ENCODE data around the gene OR10H2.
"Not testable (repeated sequence)": the region's sequence is repeated elsewhere in the genome, so short reads cannot be mapped to it uniquely, and the experiment has no call there.

OR10H2 gene

GRCh38 chr19:15774159-15774558 is 46.3 kb downstream of the OR10H2 start:
- DNase-seq = not testable (repeated sequence)

- no peak for DNase-seq
These were observed 47.4 kb downstream of the OR10H2 start for GRCh38 chr19:15775249-15775648.

- no peak for DNase-seq
These were observed 48.4 kb downstream of the OR10H2 start for GRCh38 chr19:15776264-15776663.

- DNase-seq = no peak
These were observed 49.5 kb downstream of the OR10H2 start for GRCh38 chr19:15776991-15777970.
